Panc1 (cell line): ENCODE data around the gene ZNF521. TPM values are rescaled to one million over a fixed set of nuclear protein-coding genes. Genes with fewer than 3 reads are reported as not detected.

Experiments
- ATAC-seq: fragments of 200-7000 bp; cut with Tn5 transposase; 2 replicates; pipeline ENCODE4 v1.9.1; 2020; ENCODE audit warnings: mild to moderate bottlenecking, moderate library complexity
- BruUV-seq: library from RNA; stranded (reverse); fragments of 400-500 nt; replicated peaks from 2 replicates; lab custom pipeline; 2021; lab: Mats Ljungman, UMichigan
- CTCF ChIA-PET: fragments of 300-600 bp; sonication (Branson Sonifier 250); formaldehyde crosslinking; loops from one replicate; lab custom pipeline; 2022; ENCODE audit warnings: antibody characterized with exemption; lab: Charles Lee
- POLR2A ChIA-PET: fragments of 300-600 bp; sonication (Branson Sonifier 250); formaldehyde crosslinking; loops from one replicate; lab custom pipeline; 2022; ENCODE audit warnings: antibody characterized with exemption; lab: Charles Lee
- DNase-seq: peaks from one replicate; pipeline ENCODE4 v3.0.0-alpha.2; 2010; ENCODE audit warnings: low read depth, low spot score
- H3K27ac ChIP-seq: 2 replicates; pipeline ENCODE4 v1.5.1; 2011; ENCODE audit warnings: mild to moderate bottlenecking, low read length, inconsistent platforms
- H3K27me3 ChIP-seq: fragments of 200-500 bp; sonication (Bioruptor generic); 2 replicates; pipeline ENCODE4 v1.6.0; 2014; ENCODE audit warnings: low read length, inconsistent platforms; ENCODE audit not compliant: control insufficient read depth, insufficient read depth
- H3K36me3 ChIP-seq: fragments of 200-500 bp; sonication (Bioruptor generic); 2 replicates; pipeline ENCODE4 v1.5.1; 2014; ENCODE audit warnings: inconsistent platforms, mild to moderate bottlenecking, low read length, moderate library complexity; ENCODE audit not compliant: control insufficient read depth, insufficient read depth
- H3K4me1 ChIP-seq: 2 replicates; pipeline ENCODE4 v1.5.1; 2011; ENCODE audit warnings: inconsistent platforms, mild to moderate bottlenecking, low read length, moderate library complexity; ENCODE audit not compliant: control insufficient read depth, insufficient read depth
- H3K4me3 ChIP-seq, 2 experiments: 2 replicates each; pipeline ENCODE4 v1.5.1; 2011 to 2012; ENCODE audit warnings: low read depth in 2 of 2, low read length in 2 of 2, mild to moderate bottlenecking in 2 of 2, inconsistent platforms in 1 of 2, moderate library complexity in 1 of 2
- H3K9me3 ChIP-seq: fragments of 200-500 bp; sonication (Bioruptor generic); 2 replicates; pipeline ENCODE4 v1.5.1; 2014; ENCODE audit warnings: low read depth, mild to moderate bottlenecking, inconsistent platforms, low read length, moderate library complexity; ENCODE audit not compliant: control insufficient read depth, insufficient read depth
- POLR2AphosphoS5 ChIP-seq: IDR thresholded peaks from 2 replicates; pipeline ENCODE4 v1.6.1; 2012; ENCODE audit warnings: mild to moderate bottlenecking, low read depth, low read length, moderate library complexity
- SIN3A ChIP-seq: IDR thresholded peaks from 2 replicates; pipeline ENCODE4 v1.6.1; 2012; ENCODE audit warnings: low read depth, mild to moderate bottlenecking, low read length, moderate library complexity, borderline replicate concordance; ENCODE audit not compliant: insufficient read depth
- TCF7L2 ChIP-seq: IDR thresholded peaks from 2 replicates; pipeline ENCODE4 v1.6.1; 2011; ENCODE audit warnings: mild to moderate bottlenecking, low read depth, low read length, inconsistent platforms
- in situ Hi-C: cut with HindIII; loops from 2 replicates; pipeline ENCODE4 v1.10.0; 2016; ENCODE audit warnings: low sequenced_read_pairs, low pct_unique_long_range_greater_than_20kb
- intact Hi-C: fragments of 100-400 bp; cut with micrococcal nuclease; formaldehyde crosslinking; loops from one replicate; pipeline ENCODE4 v1.10.0; 2022; ENCODE audit not compliant: unreplicated experiment
- total RNA-seq: library from RNA; stranded (reverse); gene quantifications from one replicate; pipeline ENCODE4 v1.2.1, GENCODE V29; 2021; ENCODE audit not compliant: unreplicated experiment
- TF ChIP-seq, protein P1 (sequence below), 2 experiments: IDR thresholded peaks; 2 replicates each; pipeline ENCODE4 v1.6.1; 2011 to 2012; ENCODE audit warnings: low read depth in 2 of 2, control low read depth in 1 of 2, low read length in 1 of 2, mild to moderate bottlenecking in 1 of 2, moderate library complexity in 1 of 2; ENCODE audit not compliant: insufficient read depth in 1 of 2
- TF ChIP-seq, protein P2 (sequence below): fragments of 450-650 bp; IDR thresholded peaks from 2 replicates; pipeline ENCODE4 v1.5.1; 2017; ENCODE audit warnings: mild to moderate bottlenecking

ZNF521 gene
- total RNA-seq, 1 experiment from 2014 or later, result 0.15 TPM

DNA sequence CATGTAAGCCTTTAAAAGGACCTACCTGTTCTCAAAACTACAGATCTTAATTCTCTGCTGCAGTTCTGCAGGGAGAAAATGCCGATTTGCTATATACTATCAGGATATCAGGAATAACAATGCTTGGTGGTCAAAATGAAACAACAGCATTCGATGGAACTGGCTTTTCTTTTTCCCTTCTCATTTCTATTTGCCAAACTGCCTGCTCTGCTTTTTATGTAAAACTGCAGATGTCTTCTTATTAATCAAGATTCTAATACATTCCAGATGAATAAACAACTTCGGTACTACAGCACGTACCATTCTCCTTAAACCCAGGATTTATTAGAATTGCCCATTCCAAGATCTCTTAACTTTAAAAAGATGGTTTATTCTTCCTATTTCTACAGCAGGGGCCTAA is 100.9 kb downstream of the ZNF521 start:
- ATAC-seq, result no peak
- Histone ChIP-seq H3K27me3 (no peaks in the 10 kb centered on the region), H3K36me3 (no peaks in the 10 kb centered on the region), H3K4me1 (no peaks in the 10 kb centered on the region), H3K9me3 (no peaks in the 10 kb centered on the region), H3K4me3 (no peak overlapping the region), H3K27ac (no peak overlapping the region)
- DNase-seq, result no peak
- ChIA-PET POLR2A (no interaction called here), CTCF (no interaction called here)
- intact Hi-C loops, result no loop called here
- TF ChIP-seq, protein P1, sequence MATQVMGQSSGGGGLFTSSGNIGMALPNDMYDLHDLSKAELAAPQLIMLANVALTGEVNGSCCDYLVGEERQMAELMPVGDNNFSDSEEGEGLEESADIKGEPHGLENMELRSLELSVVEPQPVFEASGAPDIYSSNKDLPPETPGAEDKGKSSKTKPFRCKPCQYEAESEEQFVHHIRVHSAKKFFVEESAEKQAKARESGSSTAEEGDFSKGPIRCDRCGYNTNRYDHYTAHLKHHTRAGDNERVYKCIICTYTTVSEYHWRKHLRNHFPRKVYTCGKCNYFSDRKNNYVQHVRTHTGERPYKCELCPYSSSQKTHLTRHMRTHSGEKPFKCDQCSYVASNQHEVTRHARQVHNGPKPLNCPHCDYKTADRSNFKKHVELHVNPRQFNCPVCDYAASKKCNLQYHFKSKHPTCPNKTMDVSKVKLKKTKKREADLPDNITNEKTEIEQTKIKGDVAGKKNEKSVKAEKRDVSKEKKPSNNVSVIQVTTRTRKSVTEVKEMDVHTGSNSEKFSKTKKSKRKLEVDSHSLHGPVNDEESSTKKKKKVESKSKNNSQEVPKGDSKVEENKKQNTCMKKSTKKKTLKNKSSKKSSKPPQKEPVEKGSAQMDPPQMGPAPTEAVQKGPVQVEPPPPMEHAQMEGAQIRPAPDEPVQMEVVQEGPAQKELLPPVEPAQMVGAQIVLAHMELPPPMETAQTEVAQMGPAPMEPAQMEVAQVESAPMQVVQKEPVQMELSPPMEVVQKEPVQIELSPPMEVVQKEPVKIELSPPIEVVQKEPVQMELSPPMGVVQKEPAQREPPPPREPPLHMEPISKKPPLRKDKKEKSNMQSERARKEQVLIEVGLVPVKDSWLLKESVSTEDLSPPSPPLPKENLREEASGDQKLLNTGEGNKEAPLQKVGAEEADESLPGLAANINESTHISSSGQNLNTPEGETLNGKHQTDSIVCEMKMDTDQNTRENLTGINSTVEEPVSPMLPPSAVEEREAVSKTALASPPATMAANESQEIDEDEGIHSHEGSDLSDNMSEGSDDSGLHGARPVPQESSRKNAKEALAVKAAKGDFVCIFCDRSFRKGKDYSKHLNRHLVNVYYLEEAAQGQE (IDR thresholded peaks at IDR 0.05; ENCODE audit: insufficient read depth in 1 of 2, low read depth in 2 of 2, low read length in 1 of 2), result no peak
- TF ChIP-seq, protein P2, sequence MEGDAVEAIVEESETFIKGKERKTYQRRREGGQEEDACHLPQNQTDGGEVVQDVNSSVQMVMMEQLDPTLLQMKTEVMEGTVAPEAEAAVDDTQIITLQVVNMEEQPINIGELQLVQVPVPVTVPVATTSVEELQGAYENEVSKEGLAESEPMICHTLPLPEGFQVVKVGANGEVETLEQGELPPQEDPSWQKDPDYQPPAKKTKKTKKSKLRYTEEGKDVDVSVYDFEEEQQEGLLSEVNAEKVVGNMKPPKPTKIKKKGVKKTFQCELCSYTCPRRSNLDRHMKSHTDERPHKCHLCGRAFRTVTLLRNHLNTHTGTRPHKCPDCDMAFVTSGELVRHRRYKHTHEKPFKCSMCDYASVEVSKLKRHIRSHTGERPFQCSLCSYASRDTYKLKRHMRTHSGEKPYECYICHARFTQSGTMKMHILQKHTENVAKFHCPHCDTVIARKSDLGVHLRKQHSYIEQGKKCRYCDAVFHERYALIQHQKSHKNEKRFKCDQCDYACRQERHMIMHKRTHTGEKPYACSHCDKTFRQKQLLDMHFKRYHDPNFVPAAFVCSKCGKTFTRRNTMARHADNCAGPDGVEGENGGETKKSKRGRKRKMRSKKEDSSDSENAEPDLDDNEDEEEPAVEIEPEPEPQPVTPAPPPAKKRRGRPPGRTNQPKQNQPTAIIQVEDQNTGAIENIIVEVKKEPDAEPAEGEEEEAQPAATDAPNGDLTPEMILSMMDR, result no peak
- TF ChIP-seq POLR2AphosphoS5 (no peak), SIN3A (no peak), TCF7L2 (no peak)
- BruUV-seq, result no TSS peak
- in situ Hi-C loops, result no loop called here

DNA sequence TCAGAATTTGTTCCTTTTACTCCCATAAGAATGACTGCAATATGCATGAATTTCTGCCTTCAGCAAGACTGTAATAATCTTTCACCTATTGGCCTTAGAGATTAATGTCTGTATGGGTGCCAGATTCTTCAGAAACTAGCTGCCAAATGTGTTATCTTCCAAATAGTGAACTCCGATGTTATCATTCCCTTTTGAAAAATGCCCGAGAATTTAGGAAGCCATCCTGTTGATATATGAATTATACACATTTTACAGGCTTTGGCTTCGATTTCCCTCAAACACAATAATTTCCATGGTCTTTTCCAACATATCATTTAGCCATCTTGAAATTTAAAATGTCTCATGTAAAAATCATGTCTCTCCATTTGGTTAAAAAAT is 101.5 kb downstream of the ZNF521 start:
- Histone ChIP-seq H3K4me1 (no peaks in the 10 kb centered on the region), H3K9me3 (no peaks in the 10 kb centered on the region), H3K27me3 (no peaks in the 10 kb centered on the region), H3K27ac (no peak overlapping the region), H3K36me3 (no peaks in the 10 kb centered on the region), H3K4me3 (no peak overlapping the region)
- TF ChIP-seq POLR2AphosphoS5 (no peak), SIN3A (no peak), TCF7L2 (no peak)
- TF ChIP-seq, protein P1 (IDR thresholded peaks at IDR 0.05; ENCODE audit: insufficient read depth in 1 of 2, low read depth in 2 of 2, low read length in 1 of 2), result no peak
- TF ChIP-seq, protein P2, result no peak
- intact Hi-C loops, result no loop called here
- ChIA-PET POLR2A (no interaction called here), CTCF (no interaction called here)
- ATAC-seq (no peak), DNase-seq (no peak)
- no TSS peak for BruUV-seq
- in situ Hi-C loops, result no loop called here
